Measurements from ENCODE around the gene ZBTB11.

- TF ChIP-seq, protein P1, sequence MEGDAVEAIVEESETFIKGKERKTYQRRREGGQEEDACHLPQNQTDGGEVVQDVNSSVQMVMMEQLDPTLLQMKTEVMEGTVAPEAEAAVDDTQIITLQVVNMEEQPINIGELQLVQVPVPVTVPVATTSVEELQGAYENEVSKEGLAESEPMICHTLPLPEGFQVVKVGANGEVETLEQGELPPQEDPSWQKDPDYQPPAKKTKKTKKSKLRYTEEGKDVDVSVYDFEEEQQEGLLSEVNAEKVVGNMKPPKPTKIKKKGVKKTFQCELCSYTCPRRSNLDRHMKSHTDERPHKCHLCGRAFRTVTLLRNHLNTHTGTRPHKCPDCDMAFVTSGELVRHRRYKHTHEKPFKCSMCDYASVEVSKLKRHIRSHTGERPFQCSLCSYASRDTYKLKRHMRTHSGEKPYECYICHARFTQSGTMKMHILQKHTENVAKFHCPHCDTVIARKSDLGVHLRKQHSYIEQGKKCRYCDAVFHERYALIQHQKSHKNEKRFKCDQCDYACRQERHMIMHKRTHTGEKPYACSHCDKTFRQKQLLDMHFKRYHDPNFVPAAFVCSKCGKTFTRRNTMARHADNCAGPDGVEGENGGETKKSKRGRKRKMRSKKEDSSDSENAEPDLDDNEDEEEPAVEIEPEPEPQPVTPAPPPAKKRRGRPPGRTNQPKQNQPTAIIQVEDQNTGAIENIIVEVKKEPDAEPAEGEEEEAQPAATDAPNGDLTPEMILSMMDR (IDR thresholded peaks at IDR 0.05; ENCODE audit: extremely low read depth in 1 of 2, insufficient read depth in 1 of 2, low read depth in 1 of 2, low read length in 2 of 2): no peak
- no peak for TF ChIP-seq POLR2A (IDR thresholded peaks at IDR 0.05; ENCODE audit: low read depth, low read length)
- TF ChIP-seq JUN (IDR thresholded peaks at IDR 0.05; ENCODE audit: borderline replicate concordance, insufficient read depth, insufficient read length, low read depth): no peak
- no peak for TF ChIP-seq EZH2 (IDR thresholded peaks at IDR 0.05; ENCODE audit: borderline replicate concordance, low read depth, low read length, severe bottlenecking)
Observed at GRCh38 chr3:101637451-101637850, 39.5 kb downstream of the ZBTB11 start.

All from endothelial cell of umbilical vein (primary cell).